SU-DHL-6 (cell line): ENCODE measurements around the gene DTX1.

Experiments
- H2AFZ ChIP-seq: fragments of 200-600 bp; sonication (generic); 2 replicates; pipeline ENCODE4 v1.6.1; 2014; ENCODE audit warnings: low read depth, mild to moderate bottlenecking, moderate library complexity, mixed read lengths, antibody characterized with exemption, low read length; ENCODE audit not compliant: severe bottlenecking
- H3F3A ChIP-seq: fragments of 200-600 bp; shearing (Covaris generic); 2 replicates; pipeline ENCODE4 v1.6.0; 2016; ENCODE audit warnings: antibody characterized with exemption, mild to moderate bottlenecking; ENCODE audit not compliant: insufficient read depth
- H3K27ac ChIP-seq: fragments of 200-600 bp; sonication (generic); 2 replicates; pipeline ENCODE4 v1.5.1; 2016; ENCODE audit warnings: low read depth, mild to moderate bottlenecking, low read length, moderate library complexity, mixed read lengths
- H3K27me3 ChIP-seq: fragments of 200-600 bp; sonication (generic), shearing (Covaris generic); 2 replicates; pipeline ENCODE4 v1.6.0; 2014; ENCODE audit warnings: mild to moderate bottlenecking, low read length
- H3K36me3 ChIP-seq: fragments of 200-600 bp; sonication (generic); 2 replicates; pipeline ENCODE4 v1.6.1; 2014; ENCODE audit warnings: mild to moderate bottlenecking, low read length, mixed read lengths
- H3K4me2 ChIP-seq: fragments of 300-600, 200-600 bp; shearing (Covaris generic), sonication (generic); 2 replicates; pipeline ENCODE4 v1.6.0; 2014; ENCODE audit warnings: low read length, low read depth, mild to moderate bottlenecking; ENCODE audit not compliant: poor library complexity, severe bottlenecking
- H3K4me3 ChIP-seq: fragments of 200-600 bp; sonication (generic); 2 replicates; pipeline ENCODE4 v1.5.1; 2014; ENCODE audit warnings: antibody characterized with exemption, low read length, mild to moderate bottlenecking, mixed read lengths; ENCODE audit not compliant: insufficient read depth, poor library complexity, severe bottlenecking
- H3K79me2 ChIP-seq: fragments of 200-600 bp; sonication (generic); 2 replicates; pipeline ENCODE4 v1.6.1; 2014; ENCODE audit warnings: mild to moderate bottlenecking, low read length, moderate library complexity; ENCODE audit not compliant: insufficient read depth
- H3K9ac ChIP-seq: fragments of 200-600 bp; sonication (generic); 2 replicates; pipeline ENCODE4 v1.7.0; 2014; ENCODE audit warnings: mild to moderate bottlenecking, low read length
- H3K9me2 ChIP-seq: fragments of 200-600 bp; sonication (generic); replicated peaks from 2 replicates; pipeline ENCODE4 v1.6.1; 2014; ENCODE audit warnings: low read length; ENCODE audit not compliant: insufficient read depth
- H3K9me3 ChIP-seq: fragments of 200-600 bp; sonication (generic); 2 replicates; pipeline ENCODE4 v1.6.1; 2014; ENCODE audit warnings: low read length, mixed read lengths; ENCODE audit not compliant: insufficient read depth
- H4K20me1 ChIP-seq: fragments of 200-600 bp; sonication (generic); 2 replicates; pipeline ENCODE4 v1.6.1; 2014; ENCODE audit warnings: low read depth, mild to moderate bottlenecking, antibody characterized with exemption, low read length, moderate library complexity, mixed read lengths
- EZH2phosphoT487 ChIP-seq: fragments of 200-600 bp; sonication (generic), shearing (Covaris generic); conservative IDR thresholded peaks from 2 replicates; pipeline ENCODE4 v1.6.1; 2018; ENCODE audit warnings: mild to moderate bottlenecking, antibody characterized with exemption, low read length, moderate library complexity, mixed read lengths
- TF ChIP-seq, protein P1 (sequence below): fragments of 200-600 bp; sonication (generic); IDR thresholded peaks from one replicate; pipeline ENCODE4 v1.5.1; 2017; ENCODE audit warnings: antibody characterized with exemption, mild to moderate bottlenecking, low read length, moderate library complexity; ENCODE audit not compliant: insufficient read depth, poor library complexity, severe bottlenecking

DTX1 gene

DNA sequence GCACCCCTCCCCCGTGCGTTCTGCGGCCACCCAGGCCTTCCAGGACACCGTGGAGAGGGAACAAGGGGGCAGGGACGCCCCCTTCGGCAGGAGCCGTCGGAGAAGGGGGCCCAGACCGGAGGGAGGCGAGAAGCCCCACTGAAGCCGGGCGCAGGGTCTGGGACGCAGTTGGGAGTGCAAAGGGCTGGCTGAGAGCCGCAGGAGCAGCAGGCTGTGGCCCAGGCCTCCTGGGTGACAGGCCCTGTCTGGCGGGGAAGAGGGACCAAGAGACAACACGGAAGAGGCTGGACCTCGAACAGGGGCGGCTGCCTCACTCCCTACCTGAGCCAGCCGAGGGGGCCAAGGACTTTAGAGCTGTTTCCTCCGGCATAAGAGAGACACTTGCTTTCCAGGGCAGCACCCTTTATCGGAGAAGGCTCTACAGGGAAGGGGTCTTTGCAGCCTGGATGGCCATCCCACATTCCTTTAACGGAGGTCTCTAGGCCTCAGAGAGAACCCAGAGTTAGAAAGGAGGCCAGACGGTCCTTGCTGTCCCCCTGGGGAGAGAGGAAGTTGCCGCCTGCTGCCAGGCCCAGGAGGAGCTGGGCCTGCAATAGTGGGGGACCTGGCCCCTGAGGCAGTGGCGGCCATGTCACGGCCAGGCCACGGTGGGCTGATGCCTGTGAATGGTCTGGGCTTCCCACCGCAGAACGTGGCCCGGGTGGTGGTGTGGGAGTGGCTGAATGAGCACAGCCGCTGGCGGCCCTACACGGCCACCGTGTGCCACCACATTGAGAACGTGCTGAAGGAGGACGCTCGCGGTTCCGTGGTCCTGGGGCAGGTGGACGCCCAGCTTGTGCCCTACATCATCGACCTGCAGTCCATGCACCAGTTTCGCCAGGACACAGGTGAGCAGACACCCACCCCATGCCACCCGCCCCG is 1.3 kb downstream of the DTX1 start:
- no peak for TF ChIP-seq EZH2phosphoT487
- TF ChIP-seq, protein P1, sequence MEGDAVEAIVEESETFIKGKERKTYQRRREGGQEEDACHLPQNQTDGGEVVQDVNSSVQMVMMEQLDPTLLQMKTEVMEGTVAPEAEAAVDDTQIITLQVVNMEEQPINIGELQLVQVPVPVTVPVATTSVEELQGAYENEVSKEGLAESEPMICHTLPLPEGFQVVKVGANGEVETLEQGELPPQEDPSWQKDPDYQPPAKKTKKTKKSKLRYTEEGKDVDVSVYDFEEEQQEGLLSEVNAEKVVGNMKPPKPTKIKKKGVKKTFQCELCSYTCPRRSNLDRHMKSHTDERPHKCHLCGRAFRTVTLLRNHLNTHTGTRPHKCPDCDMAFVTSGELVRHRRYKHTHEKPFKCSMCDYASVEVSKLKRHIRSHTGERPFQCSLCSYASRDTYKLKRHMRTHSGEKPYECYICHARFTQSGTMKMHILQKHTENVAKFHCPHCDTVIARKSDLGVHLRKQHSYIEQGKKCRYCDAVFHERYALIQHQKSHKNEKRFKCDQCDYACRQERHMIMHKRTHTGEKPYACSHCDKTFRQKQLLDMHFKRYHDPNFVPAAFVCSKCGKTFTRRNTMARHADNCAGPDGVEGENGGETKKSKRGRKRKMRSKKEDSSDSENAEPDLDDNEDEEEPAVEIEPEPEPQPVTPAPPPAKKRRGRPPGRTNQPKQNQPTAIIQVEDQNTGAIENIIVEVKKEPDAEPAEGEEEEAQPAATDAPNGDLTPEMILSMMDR: no peak
- H4K20me1 ChIP-seq: no peaks in the 10 kb centered on the region
- peak overlapping the region; percentile 99 for H3K4me2 ChIP-seq
- peak overlapping the region; percentile 98 for H3K9ac ChIP-seq
- H2AFZ ChIP-seq: no peak overlapping the region
- peaks cover 69% of the 10 kb centered on the region for H3F3A ChIP-seq
- no peaks in the 10 kb centered on the region for H3K9me2 ChIP-seq
- H3K4me3 ChIP-seq: peak overlapping the region; percentile 93
- no peaks in the 10 kb centered on the region for H3K9me3 ChIP-seq
- H3K27me3 ChIP-seq: no peaks in the 10 kb centered on the region
- peaks cover 27% of the 10 kb centered on the region for H3K36me3 ChIP-seq
- peaks cover 87% of the 10 kb centered on the region for H3K79me2 ChIP-seq
- peak overlapping the region; percentile 99 for H3K27ac ChIP-seq

GRCh38 chr12:113058553-113058952 is 2.0 kb downstream of the DTX1 start:
- Histone ChIP-seq H3K36me3 (peaks cover 27% of the 10 kb centered on the region), H3K27me3 (no peaks in the 10 kb centered on the region), H3K79me2 (peaks cover 94% of the 10 kb centered on the region), H3K4me2 (peak overlapping the region; percentile 99), H3K27ac (peak overlapping the region; percentile 99), H3K4me3 (peak overlapping the region; percentile 93), H4K20me1 (no peaks in the 10 kb centered on the region), H3K9me2 (no peaks in the 10 kb centered on the region), H2AFZ (no peak overlapping the region), H3K9ac (peak overlapping the region; percentile 98), H3F3A (peaks cover 72% of the 10 kb centered on the region), H3K9me3 (no peaks in the 10 kb centered on the region)
- no peak for TF ChIP-seq EZH2phosphoT487
- TF ChIP-seq, protein P1: no peak

DNA sequence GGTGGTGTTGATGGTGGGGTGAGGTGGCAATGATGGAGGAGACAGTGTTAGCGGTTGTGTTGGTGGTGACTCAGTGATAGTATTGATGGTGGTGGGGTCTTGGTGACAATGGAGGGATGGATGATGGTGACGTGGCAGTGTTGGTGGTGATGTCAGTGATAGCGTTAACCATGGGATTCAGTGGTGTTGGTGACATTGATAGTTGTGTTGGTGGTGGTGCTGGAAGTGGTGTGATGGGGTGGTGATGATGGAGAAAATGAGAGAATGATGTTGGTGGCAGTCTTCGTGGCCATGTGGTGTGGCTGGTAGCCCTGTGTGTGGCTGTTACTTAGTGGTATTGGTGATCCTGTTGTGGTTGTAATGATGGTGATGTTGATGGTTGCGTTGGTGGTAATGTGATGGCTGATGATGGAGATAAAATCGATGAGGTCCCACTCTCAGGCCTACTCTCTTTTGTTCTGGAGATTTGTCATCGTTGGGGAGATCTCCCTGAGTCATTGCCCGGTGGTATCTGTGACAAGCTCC is 2.6 kb downstream of the DTX1 start:
- Histone ChIP-seq H3K4me2 (peak overlapping the region; percentile 99), H3K9ac (peak overlapping the region; percentile 98), H4K20me1 (no peaks in the 10 kb centered on the region)

More for the DNA sequence above, 2.6 kb downstream of the DTX1 start:
- no peaks in the 10 kb centered on the region for H3K9me2 ChIP-seq
- peaks cover 76% of the 10 kb centered on the region for H3F3A ChIP-seq
- H3K36me3 ChIP-seq: peaks cover 27% of the 10 kb centered on the region
- H3K79me2 ChIP-seq: peaks cover 100% of the 10 kb centered on the region
- no peaks in the 10 kb centered on the region for H3K9me3 ChIP-seq
- no peaks in the 10 kb centered on the region for H3K27me3 ChIP-seq
- no peak overlapping the region for H2AFZ ChIP-seq
- TF ChIP-seq, protein P1: no peak
- no peak for TF ChIP-seq EZH2phosphoT487
- peak overlapping the region; percentile 93 for H3K4me3 ChIP-seq
- peak overlapping the region; percentile 99 for H3K27ac ChIP-seq
